HepG2 (cell line): ENCODE data around the gene CIITA. TPM values are rescaled to one million over a fixed set of nuclear protein-coding genes. Genes with fewer than 3 reads are reported as not detected.

ENCODE experiments used
- FLYWCH1 ChIP-seq: sonication (generic); formaldehyde crosslinking; IDR thresholded peaks from 2 replicates; pipeline ENCODE4 v1.8.1; 2023; ENCODE audit warnings: mild to moderate bottlenecking, missing genetic modification reagents
- PAXIP1 ChIP-seq: sonication (generic); formaldehyde crosslinking; conservative IDR thresholded peaks from 2 replicates; pipeline ENCODE4 v1.4.0; 2020; ENCODE audit warnings: mild to moderate bottlenecking, missing genetic modification reagents, moderate library complexity
- PBX2 ChIP-seq: IDR thresholded peaks from 2 replicates; pipeline ENCODE4 v1.6.1; 2016; ENCODE audit warnings: control low read depth
- PHF8 ChIP-seq: sonication (generic); formaldehyde crosslinking; IDR thresholded peaks from 2 replicates; pipeline ENCODE4 v1.5.0; 2020; ENCODE audit warnings: missing genetic modification reagents
- POLR2G ChIP-seq: fragments of 200-400 bp; formaldehyde crosslinking; IDR thresholded peaks from 2 replicates; pipeline ENCODE4 v1.6.1; 2018; ENCODE audit warnings: mild to moderate bottlenecking, low read depth, low read length, moderate library complexity
- RXRA ChIP-seq: sonication (generic); formaldehyde crosslinking; IDR thresholded peaks from 2 replicates; pipeline ENCODE4 v1.5.1; 2020; ENCODE audit warnings: missing genetic modification reagents
- RXRB ChIP-seq: IDR thresholded peaks from 2 replicates; pipeline ENCODE4 v1.6.1; 2016; ENCODE audit warnings: borderline replicate concordance, missing genetic modification reagents, missing compliant biosample characterization
- SALL1 ChIP-seq: sonication (generic); formaldehyde crosslinking; IDR thresholded peaks from 2 replicates; pipeline ENCODE4 v1.8.0; 2022; ENCODE audit warnings: mild to moderate bottlenecking, missing genetic modification reagents
- TAF1 ChIP-seq: sonication (generic); formaldehyde crosslinking; IDR thresholded peaks from 2 replicates; pipeline ENCODE4 v1.4.0; 2020; ENCODE audit warnings: missing genetic modification reagents
- TARDBP ChIP-seq: sonication (generic); formaldehyde crosslinking; IDR thresholded peaks from 2 replicates; pipeline ENCODE4 v1.8.0; 2022; ENCODE audit warnings: mild to moderate bottlenecking, missing genetic modification reagents
- TBX2 ChIP-seq: sonication (generic); formaldehyde crosslinking; IDR thresholded peaks from 2 replicates; pipeline ENCODE4 v1.5.0; 2020; ENCODE audit warnings: missing genetic modification reagents, mild to moderate bottlenecking, borderline replicate concordance
- THAP11 ChIP-seq: IDR thresholded peaks from 2 replicates; pipeline ENCODE4 v1.6.1; 2016; ENCODE audit warnings: missing biosample characterization, missing genetic modification reagents
- XBP1 ChIP-seq: sonication (generic); formaldehyde crosslinking; IDR thresholded peaks from 2 replicates; pipeline ENCODE4 v1.5.0; 2020; ENCODE audit warnings: missing genetic modification reagents
- ZBTB8A ChIP-seq: sonication (generic); formaldehyde crosslinking; IDR thresholded peaks from 2 replicates; pipeline ENCODE4 v1.4.0; 2020; ENCODE audit warnings: mild to moderate bottlenecking, low read depth, missing genetic modification reagents, borderline replicate concordance
- ZFP36L1 ChIP-seq: sonication (generic); formaldehyde crosslinking; IDR thresholded peaks from 2 replicates; pipeline ENCODE4 v1.8.0; 2022; ENCODE audit warnings: mild to moderate bottlenecking, missing genetic modification reagents, moderate library complexity
- ZGPAT ChIP-seq: IDR thresholded peaks from 2 replicates; pipeline ENCODE4 v1.6.1; 2016; ENCODE audit warnings: mild to moderate bottlenecking
- ZNF143 ChIP-seq: sonication (generic); formaldehyde crosslinking; IDR thresholded peaks from 2 replicates; pipeline ENCODE4 v1.4.0; 2020; ENCODE audit warnings: missing genetic modification reagents
- ZNF362 ChIP-seq: sonication (generic); formaldehyde crosslinking; IDR thresholded peaks from 2 replicates; pipeline ENCODE4 v1.4.0; 2020; ENCODE audit warnings: missing genetic modification reagents, mild to moderate bottlenecking, borderline replicate concordance
- ZNF501 ChIP-seq: sonication (generic); formaldehyde crosslinking; IDR thresholded peaks from 2 replicates; pipeline ENCODE4 v1.5.1; 2020; ENCODE audit warnings: mild to moderate bottlenecking, moderate library complexity, missing genetic modification reagents
- ZNF724P ChIP-seq: sonication (generic); formaldehyde crosslinking; IDR thresholded peaks from 2 replicates; pipeline ENCODE4 v1.8.0; 2022; ENCODE audit warnings: missing genetic modification reagents, borderline replicate concordance
- ZNF788 ChIP-seq: sonication (generic); formaldehyde crosslinking; IDR thresholded peaks from 2 replicates; pipeline ENCODE4 v1.5.0; 2020; ENCODE audit warnings: mild to moderate bottlenecking, missing genetic modification reagents, borderline replicate concordance
- ZNF792 ChIP-seq: IDR thresholded peaks from 2 replicates; pipeline ENCODE4 v1.6.1; 2016
- ZSCAN29 ChIP-seq: sonication (generic); formaldehyde crosslinking; conservative IDR thresholded peaks from 2 replicates; pipeline ENCODE4 v1.4.0; 2020; ENCODE audit warnings: mild to moderate bottlenecking, missing genetic modification reagents
- polyA plus RNA-seq, 8 experiments: library from polyadenylated mRNA; depleted of rRNA in 3 of 8; stranded (reverse) in 7 of 8; unstranded in 1 of 8; fragments of >200 nt; fragmentation: Illumina TruSeq in 4 of 8; extraction: Trizol in 4 of 8; gene quantifications; 2 replicates each; pipeline versions ENCODE4 v1.2.1 to v1.2.3, GENCODE V29; 2011 to 2016; ENCODE audit warnings: low read depth in 4 of 8, missing spikeins in 1 of 8, mixed read lengths in 1 of 8; ENCODE audit not compliant: insufficient read depth in 1 of 8
- total RNA-seq, 5 experiments: library from RNA; depleted of rRNA; stranded (reverse); fragments of >200 nt; fragmentation: Illumina TruSeq; extraction: Trizol; gene quantifications; 2 replicates each; pipeline ENCODE4 v1.2.3, GENCODE V29; 2016; ENCODE audit warnings: low read depth in 1 of 5

CIITA gene
- total and polyA plus RNA-seq, 2 of the 13 experiments (the other 11 are each of a cell fraction or from before 2014, with no cell fraction given) = 0.08 to 0.09 TPM

- TF ChIP-seq TAF1 (CRISPR knock-in tag) (peak; percentile 75; the same call in 1 of the 2 replicates), ZNF143 (peak; percentile 72), PHF8 (peak; percentile 58; the same call in 1 of the 2 replicates), XBP1 (CRISPR knock-in tag) (no peak), TARDBP (CRISPR knock-in tag) (peak; percentile 67; the same call in 1 of the 2 replicates), RXRB (peak; percentile 53), TBX2 (CRISPR knock-in tag) (no peak; the same call in 1 of the 2 replicates), ZNF501 (CRISPR knock-in tag) (peak; percentile 93), RXRA (0 out of 2 replicates have a peak, but pooled peaks have one; percentile 28), FLYWCH1 (CRISPR knock-in tag) (no peak), ZBTB8A (CRISPR knock-in tag) (no peak), ZNF792 (peak; percentile 58), THAP11 (CRISPR knock-in tag) (peak; percentile 94), ZGPAT (peak; percentile 81; the same call in 1 of the 2 replicates), ZSCAN29 (peak; percentile 61; the same call in 1 of the 2 replicates), ZNF788 (CRISPR knock-in tag) (peak; percentile 60; the same call in 1 of the 2 replicates), PAXIP1 (CRISPR knock-in tag) (peak; percentile 65), SALL1 (CRISPR knock-in tag) (peak; percentile 55; the same call in 1 of the 2 replicates), ZNF724P (CRISPR knock-in tag) (peak; percentile 55; the same call in 1 of the 2 replicates), PBX2 (CRISPR knock-in tag) (no peak), ZFP36L1 (CRISPR knock-in tag) (peak; percentile 93), ZNF362 (CRISPR knock-in tag) (0 out of 2 replicates have a peak, but pooled peaks have one; percentile 10), POLR2G (peak; percentile 84)
Measured at GRCh38 chr16:10942352-10943063, 65.5 kb downstream of the CIITA start, which contains the start of gene DEXI (continued).
